GM10266 (cell line): ENCODE results near the gene PCP2.

Experiments
- DNase-seq: peaks from one replicate; pipeline ENCODE4 v3.0.0; 2012; ENCODE audit errors: extremely low spot score
- CTCF ChIP-seq: IDR thresholded peaks from 2 replicates; pipeline ENCODE4 v1.5.1; 2012; ENCODE audit warnings: mild to moderate bottlenecking, low read depth; ENCODE audit not compliant: control insufficient read depth, insufficient read depth; ENCODE audit errors: missing control alignments

PCP2 gene

GRCh38 chr19:7633698-7634097 lies at the start of gene PCP2:
Gene PCP2, minus strand, starts transcription at chr19:7633719. Its CDS starts 262 bp downstream, at chr19:7633457.
- DNase-seq, result no peak
- no peak for TF ChIP-seq CTCF

GRCh38 chr19:7682175-7682855 lies 48.8 kb upstream of the PCP2 start:
- no peak for DNase-seq
- no peak for TF ChIP-seq CTCF

- peak; percentile 63 for TF ChIP-seq CTCF
- DNase-seq, result peak; percentile 94
These were observed 48.0 kb upstream of the PCP2 start for GRCh38 chr19:7681340-7682174.

- TF ChIP-seq CTCF, result peak; percentile 99
- DNase-seq, result peak; percentile 94
These were observed 47.3 kb upstream of the PCP2 start, which contains the start of gene TRAPPC5 for GRCh38 chr19:7680606-7681339. Gene TRAPPC5, plus strand, starts transcription at chr19:7680833. Its CDS starts 1,421 bp downstream, at chr19:7682254.

GRCh38 chr19:7679771-7680605 lies 46.5 kb upstream of the PCP2 start:
- TF ChIP-seq CTCF, result no peak
- DNase-seq, result no peak

- peak; percentile 69 for TF ChIP-seq CTCF
- DNase-seq, result peak; percentile 82
These were observed 45.6 kb upstream of the PCP2 start for GRCh38 chr19:7678971-7679751.
